ENCODE measurements around the gene CHN2. TPM values are rescaled to one million over a fixed set of nuclear protein-coding genes. Genes with fewer than 3 reads are reported as not detected.
"Not testable (repeated sequence)": the region's sequence is repeated elsewhere in the genome, so short reads cannot be mapped to it uniquely, and the experiment has no call there.

CHN2 gene
- total RNA-seq, 1 experiment from 2014 or later: not detected

GRCh38 chr7:29262191-29262917 is 67.8 kb downstream of the CHN2 start:
- intact Hi-C loops (cut with micrococcal nuclease; ENCODE audit: unreplicated experiment): no loop called here

GRCh38 chr7:29263601-29264207 is 69.1 kb downstream of the CHN2 start:
- H3K79me2 ChIP-seq (ENCODE audit: low read depth); H3K9me2 ChIP-seq (ENCODE audit: insufficient read depth); H2AFZ ChIP-seq; POLR2A ChIA-PET (ENCODE audit: unreplicated experiment); DNase-seq; H3K9me3 ChIP-seq (ENCODE audit: insufficient read depth, low read depth); H3K4me1 ChIP-seq (replicated peaks; ENCODE audit: insufficient read depth); intact Hi-C loops (cut with micrococcal nuclease; ENCODE audit: unreplicated experiment); H3K36me3 ChIP-seq (ENCODE audit: low read depth); BruUV-seq (replicated peaks); H3K27ac ChIP-seq; H3F3A ChIP-seq (ENCODE audit: insufficient read depth, low read depth); H4K20me1 ChIP-seq (ENCODE audit: insufficient read depth); H3K4me3 ChIP-seq; H3K27me3 ChIP-seq (ENCODE audit: insufficient read depth, low read depth); H3K4me2 ChIP-seq: not testable (repeated sequence)
- CTCF ChIA-PET: interaction anchor here (0.7 kb wide), 1 partner anchor 486 kb away, joined by 4 read pairs; no protein-coding TSS in a partner anchor

More at GRCh38 chr7:29262191-29262917, 67.8 kb downstream of the CHN2 start:
- Histone ChIP-seq H3K4me1 (replicated peaks; ENCODE audit: insufficient read depth) (0 out of 2 replicates have a peak, but pooled peaks cover under 1% of the 10 kb centered on the region), H3K27ac (no peak overlapping the region), H3K79me2 (ENCODE audit: low read depth) (no peaks in the 10 kb centered on the region), H3K27me3 (ENCODE audit: insufficient read depth, low read depth) (no peaks in the 10 kb centered on the region), H3F3A (ENCODE audit: insufficient read depth, low read depth) (no peaks in the 10 kb centered on the region), H2AFZ (no peak overlapping the region), H4K20me1 (ENCODE audit: insufficient read depth) (no peaks in the 10 kb centered on the region), H3K36me3 (ENCODE audit: low read depth) (no peaks in the 10 kb centered on the region), H3K9me3 (ENCODE audit: insufficient read depth, low read depth) (no peaks in the 10 kb centered on the region), H3K4me2 (no peak overlapping the region), H3K4me3 (no peak overlapping the region), H3K9me2 (ENCODE audit: insufficient read depth) (no peaks in the 10 kb centered on the region; the same call in 1 of the 2 replicates)
- ChIA-PET POLR2A (ENCODE audit: unreplicated experiment) (no interaction called here), CTCF (no interaction called here)
- TF ChIP-seq CTCF (conservative IDR thresholded peaks at IDR 0.05): no peak
- TF ChIP-seq EZH2 (IDR thresholded peaks at IDR 0.05; ENCODE audit: low read depth): no peak
- no peak for DNase-seq
- BruUV-seq (replicated peaks): no TSS peak

- H3K27ac ChIP-seq: no peak overlapping the region
- H3K9me2 ChIP-seq (ENCODE audit: insufficient read depth): no peaks in the 10 kb centered on the region
- no peak overlapping the region for H3K4me3 ChIP-seq
- no TSS peak for BruUV-seq (replicated peaks)
- H3F3A ChIP-seq (ENCODE audit: insufficient read depth, low read depth): no peaks in the 10 kb centered on the region
- H4K20me1 ChIP-seq (ENCODE audit: insufficient read depth): no peaks in the 10 kb centered on the region
- intact Hi-C loops (cut with micrococcal nuclease; ENCODE audit: unreplicated experiment): no loop called here
- H3K4me1 ChIP-seq (replicated peaks; ENCODE audit: insufficient read depth): no peaks in the 10 kb centered on the region
- ChIA-PET POLR2A (ENCODE audit: unreplicated experiment) (no interaction called here), CTCF (no interaction called here)
- no peaks in the 10 kb centered on the region for H3K27me3 ChIP-seq (ENCODE audit: insufficient read depth, low read depth)
- no peak for TF ChIP-seq CTCF (conservative IDR thresholded peaks at IDR 0.05)
- H3K4me2 ChIP-seq: no peak overlapping the region
- no peaks in the 10 kb centered on the region for H3K9me3 ChIP-seq (ENCODE audit: insufficient read depth, low read depth)
- no peaks in the 10 kb centered on the region for H3K36me3 ChIP-seq (ENCODE audit: low read depth)
- H3K79me2 ChIP-seq (ENCODE audit: low read depth): no peaks in the 10 kb centered on the region
- H2AFZ ChIP-seq: no peak overlapping the region
- DNase-seq: no peak
These were observed 70.8 kb downstream of the CHN2 start for GRCh38 chr7:29265208-29265923.

All from PC-9 (cell line).